SK-N-SH treated with all-trans-retinoic acid at 6 μM for 48 hours (cell line): ENCODE data around the gene CGRRF1.

ENCODE experiments used
- ATAC-seq: fragments of 200-7000 bp; cut with Tn5 transposase; 3 replicates; pipeline ENCODE4 v1.9.1; 2020; ENCODE audit warnings: mild to moderate bottlenecking, moderate library complexity
- ARNTL ChIP-seq: fragments of 450-650 bp; formaldehyde crosslinking; IDR thresholded peaks from 2 replicates; pipeline ENCODE4 v1.5.0; 2020; ENCODE audit warnings: low read depth, mild to moderate bottlenecking, moderate library complexity, borderline replicate concordance
- CSDC2 ChIP-seq: fragments of 250-450 bp; sonication (Bioruptor Pico); IDR thresholded peaks from 2 replicates; pipeline ENCODE4 v1.5.0; 2020; ENCODE audit warnings: mild to moderate bottlenecking, moderate library complexity
- ESRRG ChIP-seq: fragments of 250-450 bp; sonication (Bioruptor Pico); IDR thresholded peaks from 2 replicates; pipeline ENCODE4 v1.6.1; 2021; ENCODE audit warnings: mild to moderate bottlenecking
- GLIS3 ChIP-seq: fragments of 250-450 bp; sonication (Bioruptor Pico); IDR thresholded peaks from 2 replicates; pipeline ENCODE4 v1.5.0; 2020; ENCODE audit warnings: mild to moderate bottlenecking, moderate library complexity
- ISL1 ChIP-seq: fragments of 250-450 bp; sonication (Bioruptor Pico); IDR thresholded peaks from 2 replicates; pipeline ENCODE4 v2.1.2; 2022; ENCODE audit warnings: mild to moderate bottlenecking, moderate library complexity
- OSR1 ChIP-seq: fragments of 250-450 bp; sonication (Bioruptor Pico); IDR thresholded peaks from 2 replicates; pipeline ENCODE4 v1.8.0; 2022; ENCODE audit warnings: moderate library complexity, mild to moderate bottlenecking, inconsistent platforms
- RARB ChIP-seq: fragments of 250-450 bp; sonication (Bioruptor Pico); IDR thresholded peaks from 2 replicates; pipeline ENCODE4 v1.8.0; 2021; ENCODE audit warnings: mild to moderate bottlenecking, moderate library complexity
- TCF4 ChIP-seq: fragments of 250-450 bp; sonication (Bioruptor Pico); IDR thresholded peaks from 2 replicates; pipeline ENCODE4 v1.8.0; 2021; ENCODE audit warnings: mild to moderate bottlenecking, moderate library complexity, borderline replicate concordance
- ZC3H10 ChIP-seq: fragments of 250-450 bp; sonication (Bioruptor Pico); IDR thresholded peaks from 2 replicates; pipeline ENCODE4 v1.5.1; 2021; ENCODE audit warnings: mild to moderate bottlenecking, moderate library complexity
- ZFP3 ChIP-seq: fragments of 250-450 bp; sonication (Bioruptor Pico); IDR thresholded peaks from 2 replicates; pipeline ENCODE4 v1.5.0; 2020; ENCODE audit warnings: mild to moderate bottlenecking, moderate library complexity
- ZFP30 ChIP-seq: fragments of 450-650 bp; formaldehyde crosslinking; IDR thresholded peaks from 2 replicates; pipeline ENCODE4 v1.5.0; 2022; ENCODE audit warnings: mild to moderate bottlenecking, moderate library complexity
- ZNF565 ChIP-seq: fragments of 450-650 bp; formaldehyde crosslinking; conservative IDR thresholded peaks from 2 replicates; pipeline ENCODE4 v1.5.0; 2020; ENCODE audit warnings: low read depth, mild to moderate bottlenecking, moderate library complexity
- ZNF70 ChIP-seq: fragments of 450-650 bp; formaldehyde crosslinking; IDR thresholded peaks from 2 replicates; pipeline ENCODE4 v1.5.0; 2020; ENCODE audit warnings: mild to moderate bottlenecking, moderate library complexity
- ZNF8 ChIP-seq: fragments of 450-650 bp; formaldehyde crosslinking; IDR thresholded peaks from 2 replicates; pipeline ENCODE4 v1.5.0; 2020; ENCODE audit warnings: mild to moderate bottlenecking, moderate library complexity
- TF ChIP-seq, protein P1 (sequence below): fragments of 250-450 bp; sonication (Bioruptor Pico); IDR thresholded peaks from 2 replicates; pipeline ENCODE4 v1.8.0; 2021; ENCODE audit warnings: low read depth, mild to moderate bottlenecking, moderate library complexity, borderline replicate concordance
- TF ChIP-seq, protein P2 (sequence below): fragments of 250-450 bp; sonication (Bioruptor Pico); IDR thresholded peaks from 2 replicates; pipeline ENCODE4 v1.5.0; 2020; ENCODE audit warnings: mild to moderate bottlenecking, moderate library complexity
- TF ChIP-seq, protein P3 (sequence below): fragments of 250-450 bp; sonication (Bioruptor Pico); IDR thresholded peaks from 2 replicates; pipeline ENCODE4 v1.5.1; 2021; ENCODE audit warnings: mild to moderate bottlenecking, moderate library complexity
- TF ChIP-seq, protein P4 (sequence below): fragments of 250-450 bp; sonication (Bioruptor Pico); IDR thresholded peaks from 2 replicates; pipeline ENCODE4 v1.8.0; 2020; ENCODE audit warnings: mild to moderate bottlenecking, moderate library complexity, borderline replicate concordance

Gene CGRRF1

DNA sequence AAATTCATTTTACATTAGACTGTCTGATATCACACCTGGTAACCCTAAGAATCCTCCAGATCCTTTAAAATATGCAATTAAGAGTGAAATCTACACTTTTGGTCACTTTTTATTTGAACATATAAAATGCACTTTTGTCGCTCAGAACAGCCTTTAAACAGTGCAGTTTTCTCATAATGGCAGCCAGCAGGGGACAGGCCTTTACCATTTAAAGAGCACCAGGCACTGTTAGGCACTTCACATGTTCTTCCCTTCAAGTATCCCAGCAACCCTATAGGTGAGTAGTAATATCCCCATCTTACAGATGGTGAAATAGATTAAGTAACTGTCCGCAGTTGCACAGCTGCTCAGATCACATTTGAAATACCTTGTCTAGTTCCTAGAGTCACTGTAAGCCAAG is 45.9 kb downstream of the CGRRF1 start (continued):
- TF ChIP-seq ISL1: no peak
- no peak for TF ChIP-seq ZFP30 (CRISPR knock-in tag)
- no peak for TF ChIP-seq ZNF70 (CRISPR knock-in tag)
- TF ChIP-seq ARNTL (CRISPR knock-in tag): no peak
- no peak for TF ChIP-seq RARB (CRISPR knock-in tag)
- no peak for TF ChIP-seq ZNF565 (CRISPR knock-in tag)

DNA sequence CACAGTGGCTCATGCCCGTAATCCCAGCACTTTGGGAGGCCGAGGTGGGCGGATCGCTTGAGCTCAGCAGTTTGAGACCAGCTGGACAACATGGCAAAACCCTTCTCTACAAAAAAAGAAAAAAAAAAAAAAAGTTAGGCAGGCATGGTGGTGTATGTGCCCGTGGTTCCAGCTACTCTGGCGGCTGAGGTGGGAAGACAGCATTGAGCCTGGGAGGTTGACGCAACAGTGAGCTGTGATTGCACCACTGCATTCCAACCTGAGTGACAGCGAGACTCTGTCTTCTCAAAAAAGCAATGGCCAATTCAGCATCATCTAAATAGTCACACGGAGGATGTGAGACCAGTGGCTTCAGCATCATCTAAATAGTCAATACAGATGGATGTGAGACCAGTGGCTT is 46.8 kb downstream of the CGRRF1 start:
- TF ChIP-seq ZNF565 (CRISPR knock-in tag): no peak
- no peak for TF ChIP-seq OSR1
- TF ChIP-seq, protein P1, sequence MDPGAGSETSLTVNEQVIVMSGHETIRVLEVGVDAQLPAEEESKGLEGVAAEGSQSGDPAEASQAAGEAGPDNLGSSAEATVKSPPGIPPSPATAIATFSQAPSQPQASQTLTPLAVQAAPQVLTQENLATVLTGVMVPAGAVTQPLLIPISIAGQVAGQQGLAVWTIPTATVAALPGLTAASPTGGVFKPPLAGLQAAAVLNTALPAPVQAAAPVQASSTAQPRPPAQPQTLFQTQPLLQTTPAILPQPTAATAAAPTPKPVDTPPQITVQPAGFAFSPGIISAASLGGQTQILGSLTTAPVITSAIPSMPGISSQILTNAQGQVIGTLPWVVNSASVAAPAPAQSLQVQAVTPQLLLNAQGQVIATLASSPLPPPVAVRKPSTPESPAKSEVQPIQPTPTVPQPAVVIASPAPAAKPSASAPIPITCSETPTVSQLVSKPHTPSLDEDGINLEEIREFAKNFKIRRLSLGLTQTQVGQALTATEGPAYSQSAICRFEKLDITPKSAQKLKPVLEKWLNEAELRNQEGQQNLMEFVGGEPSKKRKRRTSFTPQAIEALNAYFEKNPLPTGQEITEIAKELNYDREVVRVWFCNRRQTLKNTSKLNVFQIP (CRISPR knock-in tag): no peak
- TF ChIP-seq ZFP3 (CRISPR knock-in tag): no peak
- no peak for ATAC-seq

DNA sequence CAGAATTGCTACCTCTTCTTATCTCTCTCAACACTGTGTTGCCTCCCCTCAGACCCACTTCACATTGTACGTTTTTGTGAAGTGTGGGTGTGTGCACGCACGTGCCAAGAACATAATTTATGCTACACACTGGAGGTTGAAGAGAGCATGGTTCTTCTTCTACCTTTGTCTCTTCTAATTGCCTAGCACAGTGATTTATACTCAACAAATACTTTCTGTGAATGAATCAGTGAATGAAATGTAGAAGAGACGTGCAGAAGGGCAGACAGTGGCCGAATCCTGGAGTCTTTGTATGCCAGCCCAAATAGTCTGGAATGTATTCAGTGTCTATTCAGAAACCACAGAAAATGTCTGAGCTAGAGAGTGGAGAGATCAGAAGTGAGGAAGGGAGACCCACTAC is 52.6 kb downstream of the CGRRF1 start:
- TF ChIP-seq RARB (CRISPR knock-in tag): no peak
- ATAC-seq: no peak; the same call in 2 of the 3 replicates

DNA sequence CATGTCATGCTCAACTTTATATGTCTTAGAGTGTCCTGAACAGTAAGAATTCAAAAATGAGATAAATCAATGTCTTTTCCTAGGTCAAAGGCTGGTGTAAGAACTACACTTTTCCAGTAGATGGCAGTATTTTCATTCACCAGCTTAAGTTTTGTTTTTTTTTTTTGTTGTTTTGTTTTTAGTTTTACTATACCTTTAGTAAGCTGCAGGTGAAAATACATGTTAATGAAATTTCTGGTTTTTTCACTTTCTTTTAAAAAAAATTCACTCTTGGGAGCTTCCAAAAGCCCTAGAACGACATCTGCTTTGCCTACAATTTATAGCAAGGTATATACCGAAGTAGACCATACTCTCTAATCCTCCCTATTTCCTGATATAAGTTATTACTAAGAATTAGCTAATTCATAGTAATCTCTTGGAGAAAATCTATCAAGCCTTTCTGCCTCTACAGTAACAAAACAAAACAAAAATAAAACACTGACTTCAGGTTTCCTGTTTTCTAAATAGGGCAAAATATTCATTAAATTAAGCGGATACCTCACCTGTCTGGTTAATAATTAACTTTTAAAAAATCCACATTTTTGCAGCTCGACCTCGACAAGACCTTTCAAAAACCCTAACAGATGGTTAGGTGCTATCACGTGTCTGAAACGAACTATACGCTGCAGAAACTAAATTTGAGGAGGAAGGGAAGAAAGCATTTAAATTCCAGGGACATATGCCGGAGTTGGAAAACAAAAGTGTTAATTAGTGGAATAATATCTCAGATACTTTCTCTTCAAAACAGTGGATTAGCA is 54.6 kb downstream of the CGRRF1 start:
- TF ChIP-seq, protein P2, sequence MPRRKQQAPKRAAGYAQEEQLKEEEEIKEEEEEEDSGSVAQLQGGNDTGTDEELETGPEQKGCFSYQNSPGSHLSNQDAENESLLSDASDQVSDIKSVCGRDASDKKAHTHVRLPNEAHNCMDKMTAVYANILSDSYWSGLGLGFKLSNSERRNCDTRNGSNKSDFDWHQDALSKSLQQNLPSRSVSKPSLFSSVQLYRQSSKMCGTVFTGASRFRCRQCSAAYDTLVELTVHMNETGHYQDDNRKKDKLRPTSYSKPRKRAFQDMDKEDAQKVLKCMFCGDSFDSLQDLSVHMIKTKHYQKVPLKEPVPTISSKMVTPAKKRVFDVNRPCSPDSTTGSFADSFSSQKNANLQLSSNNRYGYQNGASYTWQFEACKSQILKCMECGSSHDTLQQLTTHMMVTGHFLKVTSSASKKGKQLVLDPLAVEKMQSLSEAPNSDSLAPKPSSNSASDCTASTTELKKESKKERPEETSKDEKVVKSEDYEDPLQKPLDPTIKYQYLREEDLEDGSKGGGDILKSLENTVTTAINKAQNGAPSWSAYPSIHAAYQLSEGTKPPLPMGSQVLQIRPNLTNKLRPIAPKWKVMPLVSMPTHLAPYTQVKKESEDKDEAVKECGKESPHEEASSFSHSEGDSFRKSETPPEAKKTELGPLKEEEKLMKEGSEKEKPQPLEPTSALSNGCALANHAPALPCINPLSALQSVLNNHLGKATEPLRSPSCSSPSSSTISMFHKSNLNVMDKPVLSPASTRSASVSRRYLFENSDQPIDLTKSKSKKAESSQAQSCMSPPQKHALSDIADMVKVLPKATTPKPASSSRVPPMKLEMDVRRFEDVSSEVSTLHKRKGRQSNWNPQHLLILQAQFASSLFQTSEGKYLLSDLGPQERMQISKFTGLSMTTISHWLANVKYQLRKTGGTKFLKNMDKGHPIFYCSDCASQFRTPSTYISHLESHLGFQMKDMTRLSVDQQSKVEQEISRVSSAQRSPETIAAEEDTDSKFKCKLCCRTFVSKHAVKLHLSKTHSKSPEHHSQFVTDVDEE: no peak
- no peak for TF ChIP-seq ESRRG (CRISPR knock-in tag)
- TF ChIP-seq, protein P3, sequence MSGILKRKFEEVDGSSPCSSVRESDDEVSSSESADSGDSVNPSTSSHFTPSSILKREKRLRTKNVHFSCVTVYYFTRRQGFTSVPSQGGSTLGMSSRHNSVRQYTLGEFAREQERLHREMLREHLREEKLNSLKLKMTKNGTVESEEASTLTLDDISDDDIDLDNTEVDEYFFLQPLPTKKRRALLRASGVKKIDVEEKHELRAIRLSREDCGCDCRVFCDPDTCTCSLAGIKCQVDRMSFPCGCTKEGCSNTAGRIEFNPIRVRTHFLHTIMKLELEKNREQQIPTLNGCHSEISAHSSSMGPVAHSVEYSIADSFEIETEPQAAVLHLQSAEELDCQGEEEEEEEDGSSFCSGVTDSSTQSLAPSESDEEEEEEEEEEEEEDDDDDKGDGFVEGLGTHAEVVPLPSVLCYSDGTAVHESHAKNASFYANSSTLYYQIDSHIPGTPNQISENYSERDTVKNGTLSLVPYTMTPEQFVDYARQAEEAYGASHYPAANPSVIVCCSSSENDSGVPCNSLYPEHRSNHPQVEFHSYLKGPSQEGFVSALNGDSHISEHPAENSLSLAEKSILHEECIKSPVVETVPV (CRISPR knock-in tag): no peak
- TF ChIP-seq ZNF70 (CRISPR knock-in tag): no peak
- no peak for TF ChIP-seq CSDC2 (CRISPR knock-in tag)
- TF ChIP-seq, protein P1 (CRISPR knock-in tag): no peak
- no peak for TF ChIP-seq ISL1
- no peak for TF ChIP-seq OSR1
- no peak for TF ChIP-seq TCF4 (CRISPR knock-in tag)
- TF ChIP-seq, all 23 proteins: peak for 0
- ATAC-seq: no peak

DNA sequence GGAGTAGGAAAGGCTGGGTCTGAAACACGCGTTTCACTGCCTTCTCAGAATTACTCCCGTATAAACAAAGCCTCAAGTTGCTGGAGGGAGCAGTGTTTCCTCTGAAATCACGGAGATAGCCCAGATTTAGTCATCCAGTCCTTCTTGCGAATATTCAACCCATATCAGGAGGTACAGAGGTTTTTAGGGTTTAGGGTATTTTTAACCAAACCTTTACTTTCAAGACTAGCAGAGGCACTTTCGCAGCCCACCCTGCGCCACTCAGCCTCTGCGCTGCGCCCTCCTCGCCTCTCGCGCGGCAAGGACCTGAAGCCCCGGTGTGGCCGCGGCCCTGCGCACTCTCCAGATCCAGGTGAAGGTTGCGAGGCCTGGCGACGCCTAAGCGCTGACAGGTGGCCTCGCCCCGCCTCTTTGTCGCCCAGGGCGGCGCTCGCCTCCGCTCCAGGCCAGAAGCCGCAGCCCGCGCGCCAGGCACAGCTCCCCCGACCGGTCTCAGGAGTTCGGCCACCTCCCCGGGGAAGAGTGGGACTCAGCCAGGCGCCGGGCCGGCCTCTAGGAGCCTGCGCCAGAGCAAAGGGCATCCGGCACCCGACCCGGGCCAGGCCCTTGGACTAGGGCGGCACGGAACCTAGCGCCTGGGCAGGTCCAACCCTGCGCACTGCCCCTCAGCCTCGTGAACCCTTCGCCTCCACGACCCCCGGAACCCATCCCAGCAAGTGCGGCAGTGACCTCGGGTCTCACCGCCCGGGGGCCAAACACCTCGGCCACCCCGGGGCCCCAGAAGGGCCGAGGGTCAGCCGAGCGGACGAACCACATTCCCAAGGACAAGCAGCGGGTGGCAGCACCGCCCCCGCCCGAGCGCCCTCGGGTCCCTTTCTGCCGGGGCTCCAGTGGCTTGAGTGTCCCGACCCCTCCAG is 55.4 kb downstream of the CGRRF1 start:
- peak; percentile 47 for ATAC-seq
- TF ChIP-seq ZNF70 (CRISPR knock-in tag): no peak
- TF ChIP-seq, protein P3 (CRISPR knock-in tag): no peak
- TF ChIP-seq ZFP30 (CRISPR knock-in tag): no peak
- TF ChIP-seq TCF4 (CRISPR knock-in tag): no peak
- TF ChIP-seq, protein P4, sequence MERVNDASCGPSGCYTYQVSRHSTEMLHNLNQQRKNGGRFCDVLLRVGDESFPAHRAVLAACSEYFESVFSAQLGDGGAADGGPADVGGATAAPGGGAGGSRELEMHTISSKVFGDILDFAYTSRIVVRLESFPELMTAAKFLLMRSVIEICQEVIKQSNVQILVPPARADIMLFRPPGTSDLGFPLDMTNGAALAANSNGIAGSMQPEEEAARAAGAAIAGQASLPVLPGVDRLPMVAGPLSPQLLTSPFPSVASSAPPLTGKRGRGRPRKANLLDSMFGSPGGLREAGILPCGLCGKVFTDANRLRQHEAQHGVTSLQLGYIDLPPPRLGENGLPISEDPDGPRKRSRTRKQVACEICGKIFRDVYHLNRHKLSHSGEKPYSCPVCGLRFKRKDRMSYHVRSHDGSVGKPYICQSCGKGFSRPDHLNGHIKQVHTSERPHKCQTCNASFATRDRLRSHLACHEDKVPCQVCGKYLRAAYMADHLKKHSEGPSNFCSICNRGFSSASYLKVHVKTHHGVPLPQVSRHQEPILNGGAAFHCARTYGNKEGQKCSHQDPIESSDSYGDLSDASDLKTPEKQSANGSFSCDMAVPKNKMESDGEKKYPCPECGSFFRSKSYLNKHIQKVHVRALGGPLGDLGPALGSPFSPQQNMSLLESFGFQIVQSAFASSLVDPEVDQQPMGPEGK: no peak
- TF ChIP-seq ZC3H10 (CRISPR knock-in tag): no peak
- no peak for TF ChIP-seq ISL1
- TF ChIP-seq ZNF8 (CRISPR knock-in tag): no peak
- TF ChIP-seq ZFP3 (CRISPR knock-in tag): no peak
- TF ChIP-seq RARB (CRISPR knock-in tag): no peak
- no peak for TF ChIP-seq GLIS3 (CRISPR knock-in tag)
